RWPE1 (cell line): ENCODE measurements around the gene FKBP2.
A peak's percentile ranks its signal among the peaks of the same experiment; 100 is the strongest.

Experiments used
- CTCF ChIA-PET: fragments of 350-600 bp; sonication (Branson Sonifier 250); formaldehyde crosslinking; extraction: SDS; loops from one replicate; lab custom pipeline; 2021; lab: Yijun Ruan, JAX
- POLR2A ChIA-PET: fragments of 400-600 bp; formaldehyde crosslinking; extraction: SDS; loops from one replicate; lab custom pipeline; 2020; ENCODE audit warnings: antibody characterized with exemption; ENCODE audit not compliant: low non-redundant PET; lab: Yijun Ruan, JAX
- DNase-seq: peaks from one replicate; pipeline ENCODE4 v3.0.0; 2012; ENCODE audit warnings: low spot score
- H3K27ac ChIP-seq: fragments of 450-650 bp; 2 replicates; pipeline ENCODE4 v1.5.1; 2017
- CTCF ChIP-seq: fragments of 450-650 bp; conservative IDR thresholded peaks from 2 replicates; pipeline ENCODE4 v1.5.1; 2017; ENCODE audit warnings: low read depth, mild to moderate bottlenecking

The FKBP2 gene

GRCh38 chr11:64240435-64241240 is at the start of gene FKBP2:
FKBP2 (plus strand) TSS chr11:64241095; CDS start chr11:64242388, 1,293 bp downstream.
- DNase-seq = peak; percentile 94
- TF ChIP-seq CTCF = no peak
- ChIA-PET CTCF (interaction anchor here (0.7 kb wide), 1 partner anchor 14 kb away, joined by 4 read pairs; no protein-coding TSS in a partner anchor), POLR2A (interaction anchor here (0.5 to 1.0 kb wide), 9 partner anchors 8 to 84 kb away, joined by 3 to 4 read pairs (median 3); no protein-coding TSS in a partner anchor)
- H3K27ac ChIP-seq = peak within 1 kb of the TSS; percentile 98

- CTCF ChIA-PET = no interaction called here
- POLR2A ChIA-PET = interaction anchor here (0.6 kb wide), 1 partner anchor 12 kb away, joined by 3 read pairs; no protein-coding TSS in a partner anchor
- no peak for DNase-seq
- no peak for TF ChIP-seq CTCF
- no peak overlapping the region; the same call in 1 of the 2 replicates for H3K27ac ChIP-seq
These were observed 48.5 kb upstream of the FKBP2 start for GRCh38 chr11:64192434-64192833.

- H3K27ac ChIP-seq = no peak overlapping the region
- POLR2A ChIA-PET = no interaction called here
- CTCF ChIA-PET = no interaction called here
These were observed 44.3 kb upstream of the FKBP2 start for GRCh38 chr11:64196626-64197025.

GRCh38 chr11:64198511-64198910 is 42.4 kb upstream of the FKBP2 start:
- no peak for TF ChIP-seq CTCF
- DNase-seq = no peak
- CTCF ChIA-PET = interaction anchor here (0.5 kb wide), 1 partner anchor 66 kb away, joined by 3 read pairs; no protein-coding TSS in a partner anchor
- H3K27ac ChIP-seq = no peak overlapping the region
- POLR2A ChIA-PET = no interaction called here

More at GRCh38 chr11:64196626-64197025, 44.3 kb upstream of the FKBP2 start:
- TF ChIP-seq CTCF = no peak
- DNase-seq = no peak

GRCh38 chr11:64201543-64201942 is 39.4 kb upstream of the FKBP2 start:
- no peak for DNase-seq
- ChIA-PET POLR2A (no interaction called here), CTCF (no interaction called here)
- TF ChIP-seq CTCF = no peak
- no peak overlapping the region for H3K27ac ChIP-seq

- ChIA-PET POLR2A (no interaction called here), CTCF (interaction anchor here (0.6 to 0.8 kb wide), 2 partner anchors 98 to 1381 kb away, joined by 3 read pairs; no protein-coding TSS in a partner anchor)
- no peak for TF ChIP-seq CTCF
- H3K27ac ChIP-seq = peak overlapping the region; percentile 60
- DNase-seq = no peak
These were observed 37.9 kb upstream of the FKBP2 start for GRCh38 chr11:64202992-64203391.
